ENCODE data around the gene PAPLN.
"Not testable (repeated sequence)": the region's sequence is repeated elsewhere in the genome, so short reads cannot be mapped to it uniquely, and the experiment has no call there.

Gene PAPLN

DNA sequence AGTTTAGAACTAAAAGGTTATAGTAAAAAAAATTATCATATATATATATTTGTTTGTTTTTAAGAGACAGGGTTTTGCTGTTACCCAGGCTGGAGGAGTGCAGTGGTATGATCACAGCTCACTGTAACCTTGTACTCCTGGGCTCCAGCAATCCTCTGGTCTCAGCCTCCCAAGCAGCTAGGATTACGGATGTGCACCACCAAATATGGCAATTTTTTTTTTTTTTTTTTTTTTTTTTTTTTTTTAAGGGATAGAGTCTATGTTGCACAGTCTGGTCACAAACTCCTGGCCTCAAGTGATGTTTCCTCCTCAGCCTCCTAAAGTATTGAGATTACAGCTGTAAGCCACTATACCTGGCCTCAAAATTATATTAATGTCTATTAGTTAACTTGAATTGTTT lies 48.7 kb downstream of the PAPLN start:
- no peak for DNase-seq (ENCODE audit: low read depth in 2 of 2, low spot score in 1 of 2)

DNA sequence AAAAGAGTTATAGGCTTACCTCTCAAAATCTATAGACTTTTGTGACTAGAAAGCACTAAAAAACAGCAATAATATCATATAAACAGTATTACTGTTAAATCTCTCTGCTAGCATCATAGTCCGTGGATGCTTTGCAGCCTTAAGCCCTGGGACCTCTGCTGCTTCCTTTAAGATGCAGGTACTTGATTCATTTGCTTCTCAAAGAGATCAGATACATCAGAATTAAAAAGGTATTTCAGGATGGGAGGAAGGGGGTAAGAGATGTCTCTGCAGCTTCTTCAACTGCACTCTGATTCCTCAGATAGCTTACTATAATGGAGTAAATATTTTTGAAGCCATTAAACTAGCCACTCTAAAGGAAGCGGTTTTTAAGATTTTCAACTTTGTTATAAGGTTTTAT lies 49.3 kb downstream of the PAPLN start:
- no peak for DNase-seq (ENCODE audit: low read depth in 2 of 2, low spot score in 1 of 2)

DNA sequence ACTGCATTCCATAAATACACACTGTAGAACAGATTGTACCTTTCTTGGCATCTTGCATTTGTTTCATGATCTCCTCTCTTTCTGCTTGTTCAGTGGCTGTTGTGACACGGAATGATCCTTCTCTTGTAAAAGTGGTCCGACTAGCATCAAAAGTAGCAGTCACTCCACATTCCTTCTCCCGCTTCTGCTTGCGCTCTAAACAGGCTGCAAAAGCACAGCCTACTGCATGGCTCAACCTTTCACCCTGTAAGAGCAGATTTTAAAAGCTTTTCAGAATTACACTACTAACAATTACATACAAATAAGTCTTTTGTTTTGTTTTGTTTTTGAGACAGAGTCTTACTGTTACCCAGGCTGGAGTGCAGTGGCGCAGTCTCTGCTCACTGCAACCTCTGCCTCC lies 49.8 kb downstream of the PAPLN start:
- no peak for DNase-seq (ENCODE audit: low read depth in 2 of 2, low spot score in 1 of 2)

DNA sequence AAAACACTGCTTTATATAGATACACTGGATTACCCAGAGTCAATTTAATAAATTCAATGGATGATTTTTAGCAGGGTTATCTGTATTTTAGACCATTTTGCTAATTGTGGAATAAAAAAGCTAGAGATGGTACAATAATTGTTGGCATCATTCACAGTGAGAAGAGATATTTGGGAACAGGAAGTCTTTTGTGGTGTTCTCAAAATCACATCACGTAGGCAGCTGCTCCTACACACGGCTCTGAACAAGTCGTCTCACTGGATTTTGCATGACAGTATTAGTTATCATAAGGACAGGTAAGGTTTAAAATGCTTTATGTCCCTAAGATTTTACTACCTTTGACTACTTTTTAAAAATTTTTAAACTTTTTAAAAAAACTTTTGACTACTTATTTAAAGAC lies 52.0 kb downstream of the PAPLN start:
- DNase-seq (ENCODE audit: low read depth in 2 of 2, low spot score in 1 of 2): no peak

DNA sequence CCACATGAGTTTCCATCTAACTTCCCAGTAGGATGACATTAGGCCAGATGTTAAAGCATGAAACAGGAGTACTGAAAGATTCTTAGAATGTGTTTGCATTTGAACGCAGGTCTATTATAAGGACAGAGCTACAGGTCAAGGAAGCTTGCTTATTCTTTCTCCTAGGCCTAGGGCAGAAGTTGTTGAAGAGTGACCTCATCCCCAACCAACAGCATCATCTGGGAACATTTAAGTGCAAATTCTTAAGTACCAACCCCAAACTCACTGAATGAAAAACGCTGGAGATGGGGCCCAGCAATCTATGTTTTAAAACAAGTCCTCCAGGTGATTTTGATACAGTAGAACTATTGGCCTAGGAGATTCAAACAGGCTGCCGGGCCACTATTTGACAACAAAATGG lies 52.4 kb downstream of the PAPLN start:
- no peak for DNase-seq (ENCODE audit: low read depth in 2 of 2, low spot score in 1 of 2)

GRCh38 chr14:73290279-73290678 lies 53.0 kb downstream of the PAPLN start:
- no peak for DNase-seq (ENCODE audit: low read depth in 2 of 2, low spot score in 1 of 2)

DNA sequence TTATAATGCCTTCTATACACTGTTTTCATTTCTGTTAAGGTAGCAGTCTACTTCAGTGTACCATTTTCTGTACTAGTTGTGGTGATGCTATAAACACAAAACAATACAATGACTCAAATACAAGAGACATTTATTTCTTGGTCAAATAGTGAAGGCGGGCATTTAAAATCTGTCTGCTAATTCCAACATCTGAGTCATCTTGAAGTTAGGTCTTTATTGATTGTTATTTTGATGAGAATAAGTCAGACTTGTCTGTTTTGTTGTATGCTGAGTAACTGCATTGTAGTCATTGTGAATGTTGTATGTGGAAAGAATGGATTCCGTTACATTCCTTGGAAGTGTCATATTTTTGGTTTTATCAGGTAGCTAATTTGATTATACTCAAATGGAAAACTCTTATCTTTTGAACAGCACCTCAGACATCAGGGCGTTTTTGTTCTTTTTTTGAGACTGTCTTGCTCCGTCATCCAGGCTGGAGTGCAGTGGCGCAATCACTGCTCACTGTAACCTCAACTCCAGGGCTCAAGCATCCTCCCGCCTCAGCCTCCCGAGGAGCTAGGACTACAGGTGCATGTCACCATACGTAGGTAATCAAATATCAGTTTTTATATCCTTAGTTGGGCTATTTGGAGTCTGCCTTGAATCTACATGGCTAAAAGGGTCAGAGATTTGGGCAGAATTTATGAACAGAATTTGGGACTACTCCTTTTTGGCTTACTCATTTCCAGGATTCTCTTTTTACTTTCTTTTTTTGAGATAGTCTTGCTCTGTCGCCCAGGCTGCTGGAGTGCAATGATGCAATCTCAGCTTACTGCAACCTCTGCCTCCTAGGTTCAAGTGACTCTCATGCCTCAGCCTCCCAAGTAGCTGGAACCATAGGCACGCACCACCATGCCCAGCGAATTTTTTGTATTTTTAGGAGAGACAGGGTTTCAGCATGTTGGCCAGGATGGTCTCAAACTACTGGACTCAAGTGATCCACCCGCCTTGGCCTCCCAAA lies 56.8 kb downstream of the PAPLN start:
- DNase-seq (ENCODE audit: low read depth in 2 of 2, low spot score in 1 of 2): no peak

- no peak for DNase-seq (ENCODE audit: low read depth in 2 of 2, low spot score in 1 of 2)
Measured at GRCh38 chr14:73295198-73295796, 58.0 kb downstream of the PAPLN start.

DNA sequence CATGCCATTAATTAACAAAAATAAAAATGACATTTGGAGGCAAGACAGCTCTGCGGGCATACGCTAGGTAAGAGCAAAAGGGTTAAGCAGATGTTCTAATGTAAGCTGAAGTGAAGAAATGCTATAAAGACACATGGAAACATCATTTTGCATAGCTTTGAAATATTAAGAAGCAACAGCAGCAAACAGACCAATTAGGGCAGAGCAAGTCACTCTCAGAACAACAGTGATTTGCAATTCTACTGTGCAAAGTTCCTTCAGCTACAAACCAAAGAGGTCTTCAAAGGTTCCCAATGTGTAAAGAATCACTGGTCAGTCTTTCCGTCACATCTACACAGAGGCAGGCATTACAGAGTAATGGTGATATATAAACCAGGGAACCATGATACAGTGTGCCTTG lies 68.2 kb downstream of the PAPLN start:
- no peak for DNase-seq (ENCODE audit: low read depth in 2 of 2, low spot score in 1 of 2)

DNA sequence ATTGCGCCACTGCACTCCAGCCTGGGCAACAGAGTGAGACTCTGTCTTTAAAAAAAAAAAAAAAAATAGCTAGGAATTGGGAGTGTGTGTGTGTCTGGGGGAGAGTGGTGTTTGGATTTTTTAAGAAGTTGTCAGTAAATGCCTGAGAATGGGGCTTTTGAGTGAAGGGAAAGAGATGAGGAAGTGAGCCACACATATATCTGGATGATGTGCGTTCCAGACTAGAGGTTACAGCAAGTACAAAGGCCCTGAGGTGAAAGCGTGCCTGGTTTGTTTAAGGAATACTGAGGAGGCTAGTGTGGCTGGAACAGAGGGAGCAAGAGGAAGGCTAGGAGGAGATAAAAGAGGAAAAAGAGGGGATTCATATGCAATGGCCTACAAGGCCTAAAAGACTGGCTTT lies 70.0 kb downstream of the PAPLN start:
- no peak for DNase-seq (ENCODE audit: low read depth in 2 of 2, low spot score in 1 of 2)

GRCh38 chr14:73309207-73309606 lies 71.9 kb downstream of the PAPLN start:
- not testable (repeated sequence) for DNase-seq (ENCODE audit: low read depth in 2 of 2, low spot score in 1 of 2)

GRCh38 chr14:73311708-73312030 lies 74.4 kb downstream of the PAPLN start:
- no peak for DNase-seq (ENCODE audit: low read depth in 2 of 2, low spot score in 1 of 2)

GRCh38 chr14:73312687-73313086 lies 75.4 kb downstream of the PAPLN start:
- no peak for DNase-seq (ENCODE audit: low read depth in 2 of 2, low spot score in 1 of 2)

GRCh38 chr14:73313151-73313550 lies 75.8 kb downstream of the PAPLN start:
- DNase-seq (ENCODE audit: low read depth in 2 of 2, low spot score in 1 of 2): no peak

GRCh38 chr14:73323896-73324399 lies 86.6 kb downstream of the PAPLN start:
- no peak for DNase-seq (ENCODE audit: low read depth in 2 of 2, low spot score in 1 of 2)
